ENCODE measurements around the gene IGF2R.

DNA sequence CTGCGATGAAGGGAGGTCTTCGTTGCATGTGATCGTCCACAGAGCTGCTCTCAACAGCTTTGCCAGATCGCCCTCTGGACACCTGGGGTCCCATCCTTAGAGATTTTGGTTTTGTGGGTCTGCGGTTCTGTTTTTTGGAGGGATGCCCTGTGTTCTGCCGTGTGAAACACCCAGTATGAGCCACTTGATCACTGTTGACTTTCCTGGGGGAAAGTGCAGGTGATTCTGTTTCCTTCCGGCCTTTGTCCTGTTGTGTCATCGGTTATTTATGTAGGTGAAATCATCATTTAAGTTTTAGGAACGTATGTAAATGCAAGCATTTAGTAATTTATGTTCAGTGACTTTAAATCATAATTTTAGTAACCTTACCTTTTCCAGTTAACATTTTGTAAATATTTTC lies 96.3 kb downstream of the IGF2R start:
- TF ChIP-seq EZH2phosphoT487 (IDR thresholded peaks at IDR 0.05; ENCODE audit: borderline replicate concordance, low read length) (no peak), CTCF (conservative IDR thresholded peaks at IDR 0.05; ENCODE audit: low read depth, low read length) (no peak)
